Stimulated activated CD8-positive, alpha-beta memory T cell treated with anti-CD3 and anti-CD28 coated beads, Interleukin-7, amount 100 ng/mL, for 1 hour (primary cell): ENCODE data around the gene WNK2.

Experiments used
- DNase-seq, 2 donors: peaks; one replicate each; pipeline ENCODE4 v3.0.0-alpha.2; 2020; ENCODE audit warnings: low read depth in 2 of 2

WNK2 gene

GRCh38 chr9:93198838-93199625 is 15.1 kb downstream of the WNK2 start:
- no peak for DNase-seq

- no peak for DNase-seq
Measured at GRCh38 chr9:93200449-93200742, 16.5 kb downstream of the WNK2 start.

- no peak for DNase-seq
Measured at GRCh38 chr9:93200989-93201334, 17.0 kb downstream of the WNK2 start.

GRCh38 chr9:93203026-93203717 is 19.2 kb downstream of the WNK2 start:
- no peak for DNase-seq

DNA sequence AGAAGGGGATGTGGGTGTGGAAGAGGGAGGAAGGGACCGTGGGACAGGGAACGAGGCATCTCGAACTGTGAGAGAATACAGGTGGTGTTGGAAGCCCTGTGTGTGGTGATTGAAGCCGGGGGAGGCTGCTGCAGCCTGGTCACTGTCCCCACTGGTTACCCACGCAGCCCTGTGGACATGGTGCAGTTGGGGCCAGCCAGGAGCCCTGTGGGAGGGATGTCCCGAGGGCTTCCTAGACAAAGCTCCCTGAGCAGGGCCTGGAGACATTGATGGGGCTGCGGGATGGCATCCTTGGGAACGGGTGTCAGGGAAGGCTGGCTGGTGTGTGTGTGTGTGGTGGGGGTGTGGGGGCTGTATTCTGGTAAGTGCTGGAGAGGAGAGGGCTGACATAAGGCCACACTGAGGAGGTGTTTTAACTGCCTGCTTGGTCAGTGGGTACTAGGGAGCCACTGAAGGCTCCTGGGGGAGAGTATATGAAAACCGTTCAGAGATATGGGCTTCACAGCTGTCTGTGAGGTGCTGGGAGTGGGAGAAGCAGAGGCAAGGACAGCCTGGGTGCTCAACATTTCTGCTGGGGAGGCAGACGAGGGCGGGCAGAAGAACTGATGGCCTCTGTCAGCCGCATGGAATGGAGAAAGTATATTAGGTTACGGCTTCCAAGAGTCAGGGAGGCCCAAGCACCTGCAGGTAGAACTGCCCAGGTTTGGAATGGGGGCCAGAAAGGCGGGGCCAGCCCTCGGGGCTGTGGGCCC is 20.0 kb downstream of the WNK2 start:
- DNase-seq = no peak

GRCh38 chr9:93204470-93205043 is 20.6 kb downstream of the WNK2 start:
- DNase-seq = no peak

DNA sequence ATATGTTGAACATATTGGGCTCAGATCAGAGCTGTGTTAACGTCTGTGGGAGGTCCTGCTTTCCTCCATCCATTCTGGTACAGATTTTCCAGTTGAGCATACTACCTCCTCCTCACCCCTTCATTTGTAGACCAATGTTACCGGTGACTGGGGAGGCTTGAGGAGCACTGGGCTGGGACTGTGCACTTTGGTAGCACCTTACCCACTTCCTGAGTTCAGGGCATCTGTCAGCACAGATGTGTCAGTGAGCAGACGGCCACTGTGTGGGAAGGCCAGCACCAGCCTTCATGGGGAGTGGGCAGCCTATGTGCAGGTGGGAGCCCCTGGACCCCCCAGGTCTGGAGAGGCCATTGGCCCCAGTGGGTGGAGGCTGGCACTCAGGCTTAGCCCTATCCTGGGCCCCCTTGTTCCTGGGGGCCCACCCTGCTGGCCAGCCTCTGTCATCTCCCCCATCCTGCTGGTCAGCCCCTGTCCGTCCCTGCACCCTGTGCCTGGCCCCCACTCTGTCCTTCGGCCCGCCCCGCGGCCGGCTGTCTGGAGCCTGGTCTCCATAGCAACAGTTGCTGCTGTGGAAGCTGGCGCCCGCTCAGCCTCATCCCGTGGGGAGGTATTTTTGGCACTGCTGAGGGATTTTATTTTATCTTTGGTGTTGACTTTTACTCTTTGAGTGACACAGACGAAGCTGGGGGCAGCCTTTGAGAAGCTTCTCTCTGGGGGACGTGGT is 21.3 kb downstream of the WNK2 start:
- DNase-seq = no peak

GRCh38 chr9:93205896-93206575 is 22.1 kb downstream of the WNK2 start:
- DNase-seq = no peak

- no peak for DNase-seq
Measured at GRCh38 chr9:93206576-93207155, 22.7 kb downstream of the WNK2 start.

DNA sequence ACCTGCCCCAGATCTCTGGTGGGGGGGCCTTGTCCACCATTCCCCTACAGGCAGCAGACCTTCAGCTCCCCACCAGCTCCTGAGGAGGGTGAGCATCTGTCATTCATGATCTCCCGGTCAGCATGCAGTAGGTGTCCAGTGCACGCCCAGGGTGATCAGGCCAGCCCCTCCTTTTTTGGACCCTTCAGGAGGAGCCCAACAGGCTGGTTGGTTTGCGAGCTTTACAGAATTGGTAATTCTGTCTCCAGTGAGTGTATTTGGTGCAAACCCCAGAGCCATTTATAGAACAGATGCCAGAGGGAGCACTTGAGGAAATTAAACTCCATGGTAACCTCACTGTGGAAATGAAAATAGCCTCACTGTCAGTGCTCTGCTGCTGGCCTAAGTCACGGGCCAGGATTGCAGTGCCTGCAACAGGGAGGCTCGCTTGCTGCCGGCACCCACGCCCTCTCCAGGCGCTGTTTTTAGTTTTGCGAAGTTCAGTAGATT is 23.4 kb downstream of the WNK2 start:
- no peak for DNase-seq

GRCh38 chr9:93207860-93208734 is 24.2 kb downstream of the WNK2 start:
- DNase-seq = no peak

- DNase-seq = no peak
Measured at GRCh38 chr9:93209097-93209496, 25.2 kb downstream of the WNK2 start.

GRCh38 chr9:93209576-93210323 is 25.8 kb downstream of the WNK2 start:
- DNase-seq = no peak

DNA sequence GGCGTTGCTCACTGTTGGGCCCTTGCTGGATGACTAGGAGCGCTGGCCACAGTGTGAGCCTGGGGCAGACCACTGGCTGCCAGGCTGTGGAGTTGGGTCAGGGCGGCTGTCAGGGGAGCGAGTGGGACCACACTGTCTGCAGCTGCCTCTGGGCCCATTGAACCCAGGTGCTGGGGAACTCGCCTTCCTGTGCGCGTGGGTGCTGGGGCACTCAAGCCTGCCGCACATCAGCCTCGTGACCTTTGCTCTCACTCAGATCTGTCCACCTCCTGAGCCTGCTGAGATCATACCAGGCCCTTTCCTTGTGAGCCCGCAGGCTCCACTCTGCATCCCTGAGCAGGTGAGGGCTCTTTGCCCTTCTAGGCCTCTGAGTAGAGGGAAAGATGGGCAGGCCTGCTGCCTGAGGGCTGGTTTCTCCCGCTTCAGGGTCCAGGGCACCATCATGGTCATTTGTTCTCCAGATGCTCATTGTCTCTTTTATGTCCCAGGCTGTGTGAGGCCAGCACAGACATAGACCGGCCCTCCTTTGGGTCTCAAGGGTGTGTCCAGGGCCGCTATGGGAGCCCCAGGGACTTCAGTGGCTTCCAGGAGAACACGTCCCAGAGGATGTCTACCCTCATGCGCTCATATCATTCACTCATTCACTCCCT is 26.5 kb downstream of the WNK2 start:
- DNase-seq = no peak

- no peak for DNase-seq
Measured at GRCh38 chr9:93210974-93211653, 27.2 kb downstream of the WNK2 start.

DNA sequence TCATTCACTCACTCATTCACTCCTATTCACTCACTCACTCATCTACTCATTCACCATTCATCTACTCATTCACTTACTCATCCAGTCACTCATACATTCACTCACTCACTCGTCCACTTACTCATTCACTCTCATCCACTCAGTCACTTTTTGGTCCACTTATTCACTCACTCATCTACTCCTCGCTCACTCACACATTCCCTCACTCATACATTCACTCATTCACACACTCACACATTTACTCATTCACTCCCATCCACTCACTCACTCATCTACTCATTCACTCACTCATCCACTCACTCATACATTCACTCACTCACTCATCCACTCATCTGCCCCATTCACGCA is 27.7 kb downstream of the WNK2 start:
- no peak for DNase-seq

DNA sequence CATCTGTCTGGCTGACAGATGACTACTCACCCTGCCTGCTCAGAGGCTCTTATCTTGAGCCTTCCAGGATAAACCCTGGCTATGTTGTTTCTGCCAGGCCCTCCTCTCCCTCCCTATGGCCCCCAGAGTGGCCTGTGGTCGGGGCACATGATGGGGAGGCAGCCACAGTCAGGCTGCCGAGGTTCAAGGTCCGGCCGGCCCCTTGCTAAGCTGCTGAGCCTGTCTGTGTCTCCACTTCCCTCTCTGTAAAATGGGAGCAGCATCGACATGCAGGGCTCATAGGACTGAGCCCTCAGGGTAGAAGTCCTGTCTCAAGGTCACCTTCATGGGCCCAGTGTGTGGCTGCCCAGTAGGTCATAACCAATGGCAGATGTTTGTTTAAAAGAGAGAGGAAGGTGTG is 28.5 kb downstream of the WNK2 start:
- no peak for DNase-seq

- DNase-seq = no peak
Measured at GRCh38 chr9:93216073-93216365, 32.1 kb downstream of the WNK2 start.
